Measurements from ENCODE around the gene KHDC3L. TPM values are rescaled to one million over a fixed set of nuclear protein-coding genes. Genes with fewer than 3 reads are reported as not detected.

Gene KHDC3L
- total RNA-seq, 1 donor = not detected

DNA sequence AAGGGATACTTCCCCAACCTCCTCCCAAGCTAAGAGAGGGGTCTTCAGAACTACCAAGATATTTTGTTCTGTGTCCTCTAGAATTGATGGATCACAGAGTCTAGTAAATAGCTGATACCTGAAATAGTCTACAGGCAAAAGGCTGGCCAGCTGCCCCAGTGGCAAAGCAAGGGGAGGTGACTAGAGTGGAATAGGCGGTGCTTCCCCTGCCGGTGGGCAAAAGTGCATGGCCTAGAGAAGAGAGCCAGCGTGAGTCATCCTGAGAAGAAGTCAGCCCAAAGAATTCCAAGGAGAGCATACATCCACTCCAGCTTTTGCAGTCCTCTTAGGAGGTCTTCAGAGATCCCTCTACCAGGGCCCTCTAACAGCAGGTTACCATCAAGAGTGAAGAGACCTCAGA is 23.1 kb upstream of the KHDC3L start:
- H3K4me3 ChIP-seq (ENCODE audit: low read depth, low read length) = no peak overlapping the region

DNA sequence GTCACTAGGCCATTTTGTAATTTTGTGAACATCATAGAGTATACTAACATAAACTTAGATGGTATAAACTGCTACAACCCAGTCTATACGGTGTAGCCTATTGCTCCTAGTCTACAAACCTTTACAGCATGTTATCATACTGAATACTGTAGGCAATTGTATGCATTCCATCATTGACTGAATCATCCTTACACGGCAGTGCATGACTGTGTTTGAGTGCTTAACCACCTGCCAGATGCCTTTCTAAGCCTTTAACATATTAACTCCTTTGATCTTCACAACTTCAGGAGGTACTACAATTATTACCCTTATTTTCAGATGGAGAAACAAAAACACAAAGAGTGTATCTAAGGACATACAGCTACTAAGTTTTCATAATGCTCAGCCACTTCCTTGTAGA is 22.4 kb upstream of the KHDC3L start:
- H3K4me3 ChIP-seq (ENCODE audit: low read depth, low read length) = no peak overlapping the region
- TF ChIP-seq, protein P1, sequence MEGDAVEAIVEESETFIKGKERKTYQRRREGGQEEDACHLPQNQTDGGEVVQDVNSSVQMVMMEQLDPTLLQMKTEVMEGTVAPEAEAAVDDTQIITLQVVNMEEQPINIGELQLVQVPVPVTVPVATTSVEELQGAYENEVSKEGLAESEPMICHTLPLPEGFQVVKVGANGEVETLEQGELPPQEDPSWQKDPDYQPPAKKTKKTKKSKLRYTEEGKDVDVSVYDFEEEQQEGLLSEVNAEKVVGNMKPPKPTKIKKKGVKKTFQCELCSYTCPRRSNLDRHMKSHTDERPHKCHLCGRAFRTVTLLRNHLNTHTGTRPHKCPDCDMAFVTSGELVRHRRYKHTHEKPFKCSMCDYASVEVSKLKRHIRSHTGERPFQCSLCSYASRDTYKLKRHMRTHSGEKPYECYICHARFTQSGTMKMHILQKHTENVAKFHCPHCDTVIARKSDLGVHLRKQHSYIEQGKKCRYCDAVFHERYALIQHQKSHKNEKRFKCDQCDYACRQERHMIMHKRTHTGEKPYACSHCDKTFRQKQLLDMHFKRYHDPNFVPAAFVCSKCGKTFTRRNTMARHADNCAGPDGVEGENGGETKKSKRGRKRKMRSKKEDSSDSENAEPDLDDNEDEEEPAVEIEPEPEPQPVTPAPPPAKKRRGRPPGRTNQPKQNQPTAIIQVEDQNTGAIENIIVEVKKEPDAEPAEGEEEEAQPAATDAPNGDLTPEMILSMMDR (IDR thresholded peaks at IDR 0.05; ENCODE audit: insufficient read depth, low read length) = no peak
- DNase-seq (ENCODE audit: low read depth) = no peak

More for the DNA sequence above, 23.1 kb upstream of the KHDC3L start:
- TF ChIP-seq, protein P1 (IDR thresholded peaks at IDR 0.05; ENCODE audit: insufficient read depth, low read length) = no peak
- no peak for DNase-seq (ENCODE audit: low read depth)

DNA sequence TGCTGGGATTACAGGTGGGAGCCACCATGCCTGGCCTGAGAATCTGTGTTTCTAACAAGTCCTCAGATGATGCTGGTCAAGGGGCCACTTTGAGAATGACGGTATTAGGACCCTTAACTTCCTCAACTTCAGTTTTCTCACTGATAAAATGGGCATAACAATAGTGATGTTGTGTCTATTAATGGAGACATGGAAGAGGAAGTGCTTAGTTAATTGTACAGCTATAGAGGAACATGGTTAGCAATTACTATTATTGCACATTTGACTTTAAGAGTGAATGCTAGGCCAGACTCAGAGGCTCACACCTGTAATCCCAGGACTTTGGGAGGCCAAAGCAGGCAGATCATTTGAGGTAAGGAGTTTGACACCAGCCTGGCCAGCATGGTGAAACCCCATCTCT is 21.1 kb upstream of the KHDC3L start:
- TF ChIP-seq, protein P1 (IDR thresholded peaks at IDR 0.05; ENCODE audit: insufficient read depth, low read length) = no peak
- DNase-seq (ENCODE audit: low read depth) = no peak
- no peak overlapping the region for H3K4me3 ChIP-seq (ENCODE audit: low read depth, low read length)

DNA sequence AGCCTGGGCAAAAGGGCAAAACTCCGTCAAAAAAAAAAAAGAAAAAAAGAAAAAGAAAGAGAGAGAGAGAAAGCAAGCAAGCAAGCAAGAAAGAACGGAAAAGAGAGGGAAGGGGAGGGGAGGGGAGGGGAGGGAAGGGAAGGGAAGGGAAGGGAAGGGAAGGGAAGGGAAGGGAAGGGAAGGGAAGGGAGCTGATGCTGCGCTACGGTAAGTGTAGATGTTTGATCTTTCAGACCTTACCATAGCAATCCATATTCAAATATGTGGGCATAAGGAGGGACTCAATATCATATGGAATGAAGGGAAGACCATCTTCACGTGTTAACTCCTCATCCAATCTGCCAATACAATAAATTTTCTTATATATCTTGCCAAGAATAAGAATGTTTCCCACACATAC is 20.3 kb upstream of the KHDC3L start:
- H3K4me3 ChIP-seq (ENCODE audit: low read depth, low read length) = no peak overlapping the region
- TF ChIP-seq, protein P1 (IDR thresholded peaks at IDR 0.05; ENCODE audit: insufficient read depth, low read length) = no peak
- DNase-seq (ENCODE audit: low read depth) = no peak

DNA sequence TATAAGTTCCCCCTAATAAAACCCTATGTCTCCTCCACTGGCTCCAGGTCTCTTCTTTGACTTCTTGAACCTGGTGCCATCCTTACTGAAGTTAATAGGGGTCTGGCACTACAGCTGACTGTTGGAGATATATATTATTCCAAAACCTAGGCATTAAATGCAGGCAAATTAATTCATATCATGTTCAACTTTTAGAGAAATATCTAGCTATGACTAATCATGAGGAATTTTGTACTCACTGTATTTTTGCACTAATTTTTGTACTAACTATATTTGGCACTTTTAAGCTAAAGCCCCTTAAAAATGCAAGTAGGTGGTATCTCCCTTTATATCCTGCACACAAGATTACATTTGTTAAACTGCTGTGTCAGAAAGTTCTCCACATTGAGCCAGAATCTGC is 19.3 kb upstream of the KHDC3L start:
- no peak for DNase-seq (ENCODE audit: low read depth)
- TF ChIP-seq, protein P1 (IDR thresholded peaks at IDR 0.05; ENCODE audit: insufficient read depth, low read length) = no peak
- H3K4me3 ChIP-seq (ENCODE audit: low read depth, low read length) = no peak overlapping the region

DNA sequence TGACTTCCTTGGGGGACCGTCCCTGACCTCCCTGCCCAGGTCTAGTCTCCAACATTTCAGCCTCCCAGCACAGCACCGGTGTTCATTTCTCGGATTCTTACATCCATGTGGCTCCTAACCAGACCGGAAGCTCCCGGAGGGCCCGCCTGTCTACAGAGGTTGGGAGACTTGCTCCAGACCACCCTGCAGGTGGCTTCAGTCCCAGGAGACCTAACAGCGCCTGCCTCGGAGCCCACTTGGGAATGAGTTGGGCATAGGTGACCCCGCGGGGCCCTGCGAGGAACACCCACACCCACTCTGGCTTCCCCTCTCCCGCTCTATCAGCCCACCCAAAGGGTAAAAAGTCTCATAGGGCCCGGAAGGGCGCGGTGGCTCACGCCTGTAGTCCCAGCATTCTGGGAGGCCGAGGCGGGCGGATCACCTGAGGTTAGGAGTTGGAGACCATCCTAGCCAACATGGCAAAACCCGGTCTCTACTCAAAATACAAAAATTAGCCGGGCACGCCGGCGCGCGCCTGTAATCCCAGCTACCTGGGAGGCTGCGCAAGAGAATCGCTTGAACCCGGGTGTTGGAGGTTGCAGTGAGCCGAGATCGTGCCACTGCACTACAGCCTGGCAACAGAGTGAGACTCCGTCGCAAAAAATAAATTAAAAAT is 13.8 kb upstream of the KHDC3L start:
- DNase-seq (ENCODE audit: low read depth) = no peak
- H3K4me3 ChIP-seq (ENCODE audit: low read depth, low read length) = no peak overlapping the region
- TF ChIP-seq, protein P1 (IDR thresholded peaks at IDR 0.05; ENCODE audit: insufficient read depth, low read length) = no peak

DNA sequence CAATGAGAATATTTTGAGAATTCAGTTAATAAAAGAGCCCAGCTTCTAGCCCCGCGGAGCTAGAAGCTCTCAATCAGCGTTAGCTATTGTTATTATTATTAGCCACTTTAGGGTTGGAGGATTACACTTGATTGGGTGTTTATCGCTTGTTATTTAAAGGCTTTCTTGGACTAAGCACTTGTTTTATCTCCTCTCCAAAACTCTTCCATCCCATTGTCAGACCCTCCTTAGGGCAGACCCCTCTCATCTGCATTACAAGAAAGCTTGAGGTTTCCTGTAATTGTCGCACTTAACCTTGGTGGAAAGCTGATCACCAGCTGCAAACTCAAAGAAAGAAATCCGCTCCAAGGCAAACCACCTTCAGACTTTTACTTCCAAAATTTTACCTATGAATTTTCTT is 13.1 kb upstream of the KHDC3L start:
- H3K4me3 ChIP-seq (ENCODE audit: low read depth, low read length) = no peak overlapping the region

More for the DNA sequence above, 13.1 kb upstream of the KHDC3L start:
- DNase-seq (ENCODE audit: low read depth) = no peak
- TF ChIP-seq, protein P1 (IDR thresholded peaks at IDR 0.05; ENCODE audit: insufficient read depth, low read length) = no peak

Data from fibroblast of the aortic adventitia (primary cell).